Endothelial cell of umbilical vein (primary cell): Measurements from ENCODE around the gene SYCP1. TPM values are rescaled to one million over a fixed set of nuclear protein-coding genes. Genes with fewer than 3 reads are reported as not detected.

Experiments
- BruUV-seq: library from RNA; stranded (reverse); fragments of 400-500 nt; replicated peaks from 2 replicates; lab custom pipeline; 2021; lab: Mats Ljungman, UMichigan
- CTCF ChIA-PET: fragments of 300-600, 350-600 bp; sonication (Branson Sonifier 250); formaldehyde crosslinking; loops from one replicate; lab custom pipeline; 2021; ENCODE audit warnings: antibody characterized with exemption, inconsistent platforms; lab: Charles Lee
- POLR2A ChIA-PET: fragments of 300-600, 350-600 bp; sonication (Branson Sonifier 250); formaldehyde crosslinking; loops from one replicate; lab custom pipeline; 2021; ENCODE audit warnings: antibody characterized with exemption, inconsistent platforms; lab: Charles Lee
- DNase-seq: peaks from one replicate; pipeline ENCODE4 v3.0.0-alpha.2; 2011; ENCODE audit warnings: low read depth, low spot score
- FAIRE-seq: peaks from 2 replicates; lab custom pipeline; 2011; peaks lifted over from hg19 to GRCh38; lab: Jason Lieb, UNC
- H2AFZ ChIP-seq: 2 replicates; pipeline ENCODE4 v1.6.0; 2012; ENCODE audit warnings: low read depth, low read length, control low read depth, inconsistent platforms
- H3K27ac ChIP-seq: 2 replicates; pipeline ENCODE4 v1.5.1; 2011; ENCODE audit warnings: low read depth, mild to moderate bottlenecking, control low read depth, low read length, moderate library complexity; ENCODE audit not compliant: insufficient read depth
- H3K27me3 ChIP-seq, 2 experiments: 2 replicates each; pipeline versions ENCODE4 v1.6.0 to v1.6.1; 2011; ENCODE audit warnings: low read length in 2 of 2, mixed read lengths in 1 of 2; ENCODE audit not compliant: control insufficient read depth in 2 of 2, insufficient read depth in 2 of 2
- H3K36me3 ChIP-seq, 2 experiments: 2 replicates in 1 of 2; 3 replicates in 1 of 2; pipeline ENCODE4 v1.5.1; 2011; ENCODE audit warnings: low read length in 2 of 2, mild to moderate bottlenecking in 1 of 2, moderate library complexity in 1 of 2; ENCODE audit not compliant: control insufficient read depth in 2 of 2, insufficient read depth in 2 of 2; ENCODE audit errors: extremely low read depth in 1 of 2
- H3K4me1 ChIP-seq: 3 replicates; pipeline ENCODE4 v1.5.1; 2011; ENCODE audit warnings: mild to moderate bottlenecking, low read length; ENCODE audit not compliant: control insufficient read depth, insufficient read depth; ENCODE audit errors: extremely low read depth
- H3K4me2 ChIP-seq: 2 replicates; pipeline ENCODE4 v1.6.1; 2011; ENCODE audit warnings: low read length, control low read depth, mixed read lengths; ENCODE audit not compliant: insufficient read depth
- H3K4me3 ChIP-seq, 3 experiments: fragments of 200-600 bp in 1 of 3; sonication (generic), shearing (Covaris generic) in 1 of 3; replicated peaks in 1 of 3; 2 replicates each; pipeline ENCODE4 v1.5.1; 2011 to 2016; ENCODE audit warnings: control low read depth in 3 of 3, low read length in 3 of 3, mild to moderate bottlenecking in 2 of 3, inconsistent platforms in 1 of 3, low read depth in 1 of 3, moderate library complexity in 1 of 3; ENCODE audit not compliant: insufficient read depth in 1 of 3
- H3K79me2 ChIP-seq: 2 replicates; pipeline ENCODE4 v1.6.0; 2012; ENCODE audit warnings: low read length, inconsistent platforms; ENCODE audit not compliant: control insufficient read depth, insufficient read depth
- H3K9ac ChIP-seq: replicated peaks from 2 replicates; pipeline ENCODE3; 2011; ENCODE audit warnings: low read length, control low read depth; ENCODE audit not compliant: insufficient read depth; ENCODE audit errors: extremely low read depth
- H3K9me1 ChIP-seq: replicated peaks from 3 replicates; pipeline ENCODE4 v1.6.0; 2011; ENCODE audit warnings: mild to moderate bottlenecking, low read length; ENCODE audit not compliant: control insufficient read depth, insufficient read depth; ENCODE audit errors: extremely low read depth
- H3K9me3 ChIP-seq: replicated peaks from 2 replicates; pipeline ENCODE4 v1.5.1; 2012; ENCODE audit warnings: low read length, inconsistent platforms; ENCODE audit not compliant: control insufficient read depth, insufficient read depth
- H4K20me1 ChIP-seq: replicated peaks from 2 replicates; pipeline ENCODE3; 2011; ENCODE audit warnings: mild to moderate bottlenecking, low read length; ENCODE audit not compliant: control insufficient read depth, insufficient read depth; ENCODE audit errors: extremely low read depth
- FOS ChIP-seq: IDR thresholded peaks from 2 replicates; pipeline ENCODE4 v1.6.1; 2011; ENCODE audit warnings: mild to moderate bottlenecking, low read length, moderate library complexity, borderline replicate concordance; ENCODE audit not compliant: insufficient read depth
- GATA2 ChIP-seq: IDR thresholded peaks from 2 replicates; pipeline ENCODE4 v1.7.0; 2011; ENCODE audit warnings: low read depth, mild to moderate bottlenecking, moderate library complexity, mixed read lengths, low read length; ENCODE audit not compliant: insufficient read length, insufficient read depth
- JUN ChIP-seq: IDR thresholded peaks from 2 replicates; pipeline ENCODE4 v1.6.1; 2011; ENCODE audit warnings: borderline replicate concordance, low read depth; ENCODE audit not compliant: insufficient read length, insufficient read depth
- MYC ChIP-seq: IDR thresholded peaks from one replicate; pipeline ENCODE4 v1.6.1; 2011; ENCODE audit warnings: mild to moderate bottlenecking, low read depth, low read length
- POLR2AphosphoS5 ChIP-seq: IDR thresholded peaks from 2 replicates; pipeline ENCODE4 v1.6.1; 2012; ENCODE audit warnings: low read depth, mild to moderate bottlenecking, control low read depth, low read length, moderate library complexity; ENCODE audit not compliant: insufficient read depth
- dilution Hi-C: fragments of 300-500 bp; cut with MboI; formaldehyde crosslinking; loops from one replicate; pipeline ENCODE4 v1.15.0; 2019; ENCODE audit warnings: low sequenced_read_pairs; ENCODE audit not compliant: extremely low pct_ligation_motif_present
- intact Hi-C: fragments of 100-400 bp; cut with micrococcal nuclease; formaldehyde crosslinking; loops from one replicate; pipeline ENCODE4 v1.10.0; 2022
- polyA plus RNA-seq, 4 experiments: library from polyadenylated mRNA; depleted of rRNA in 3 of 4; stranded (reverse) in 3 of 4; unstranded in 1 of 4; fragments of >200 nt; gene quantifications; 2 replicates each; pipeline versions ENCODE4 v1.2.1 to v1.2.3, GENCODE V29; 2011 to 2012; ENCODE audit warnings: missing spikeins in 1 of 4
- total RNA-seq: library from RNA; stranded (reverse); gene quantifications from 2 replicates; pipeline ENCODE4 v1.2.3, GENCODE V29; 2021
- TF ChIP-seq, protein P1 (sequence below), 2 donors: IDR thresholded peaks; 1 replicate in 1 of 2; 2 replicates in 1 of 2; pipeline ENCODE4 v1.5.1; 2011; ENCODE audit warnings: low read length in 2 of 2, mild to moderate bottlenecking in 2 of 2, moderate library complexity in 2 of 2, control low read depth in 1 of 2, inconsistent platforms in 1 of 2, low read depth in 1 of 2; ENCODE audit not compliant: insufficient read depth in 1 of 2; ENCODE audit errors: extremely low read depth in 1 of 2

Gene SYCP1
- total and polyA plus RNA-seq, 2 donors (not counting 3 experiments of a cell fraction or from before 2014, with no cell fraction given): not detected

DNA sequence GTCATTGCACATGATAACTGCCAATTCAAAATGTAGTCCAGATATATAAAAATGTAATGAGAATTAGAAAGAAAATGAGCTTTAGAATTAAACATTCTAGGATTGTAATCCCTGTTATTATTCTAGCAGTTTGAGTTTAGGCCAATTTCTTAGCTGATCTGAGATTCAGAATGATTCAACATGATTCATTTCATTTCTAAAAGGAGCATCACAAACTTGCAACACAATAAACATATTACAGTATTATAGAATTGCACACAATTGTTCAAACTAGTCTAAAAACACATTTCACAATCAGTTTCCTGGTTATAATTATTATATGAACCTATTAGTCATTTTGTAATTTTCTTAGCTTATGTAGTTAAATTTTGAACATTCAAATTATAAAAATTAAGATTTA, 131.6 kb downstream of the SYCP1 start:
- Histone ChIP-seq H3K27ac (no peak overlapping the region), H3K36me3 (no peaks in the 10 kb centered on the region), H3K4me3 (no peak overlapping the region), H2AFZ (no peak overlapping the region), H3K4me2 (no peak overlapping the region), H3K27me3 (peaks cover 0 to 5% of the 10 kb centered on the region in 2 experiments), H3K9me3 (no peaks in the 10 kb centered on the region), H3K9ac (no peak overlapping the region), H4K20me1 (no peaks in the 10 kb centered on the region), H3K4me1 (no peaks in the 10 kb centered on the region), H3K79me2 (no peaks in the 10 kb centered on the region), H3K9me1 (no peaks in the 10 kb centered on the region)
- dilution Hi-C loops: no loop called here
- no peak for FAIRE-seq
- intact Hi-C loops: no loop called here
- TF ChIP-seq GATA2 (no peak), POLR2AphosphoS5 (no peak), FOS (no peak)
- TF ChIP-seq, protein P1, sequence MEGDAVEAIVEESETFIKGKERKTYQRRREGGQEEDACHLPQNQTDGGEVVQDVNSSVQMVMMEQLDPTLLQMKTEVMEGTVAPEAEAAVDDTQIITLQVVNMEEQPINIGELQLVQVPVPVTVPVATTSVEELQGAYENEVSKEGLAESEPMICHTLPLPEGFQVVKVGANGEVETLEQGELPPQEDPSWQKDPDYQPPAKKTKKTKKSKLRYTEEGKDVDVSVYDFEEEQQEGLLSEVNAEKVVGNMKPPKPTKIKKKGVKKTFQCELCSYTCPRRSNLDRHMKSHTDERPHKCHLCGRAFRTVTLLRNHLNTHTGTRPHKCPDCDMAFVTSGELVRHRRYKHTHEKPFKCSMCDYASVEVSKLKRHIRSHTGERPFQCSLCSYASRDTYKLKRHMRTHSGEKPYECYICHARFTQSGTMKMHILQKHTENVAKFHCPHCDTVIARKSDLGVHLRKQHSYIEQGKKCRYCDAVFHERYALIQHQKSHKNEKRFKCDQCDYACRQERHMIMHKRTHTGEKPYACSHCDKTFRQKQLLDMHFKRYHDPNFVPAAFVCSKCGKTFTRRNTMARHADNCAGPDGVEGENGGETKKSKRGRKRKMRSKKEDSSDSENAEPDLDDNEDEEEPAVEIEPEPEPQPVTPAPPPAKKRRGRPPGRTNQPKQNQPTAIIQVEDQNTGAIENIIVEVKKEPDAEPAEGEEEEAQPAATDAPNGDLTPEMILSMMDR (IDR thresholded peaks at IDR 0.05; ENCODE audit: extremely low read depth in 1 of 2, insufficient read depth in 1 of 2, low read depth in 1 of 2, low read length in 2 of 2): no peak
- BruUV-seq: no TSS peak
- POLR2A ChIA-PET: no interaction called here
- CTCF ChIA-PET: interaction anchor here (0.7 to 1.5 kb wide), 3 partner anchors 9 to 127 kb away, joined by 4 to 6 read pairs (median 6); no protein-coding TSS in a partner anchor
- DNase-seq: no peak

DNA sequence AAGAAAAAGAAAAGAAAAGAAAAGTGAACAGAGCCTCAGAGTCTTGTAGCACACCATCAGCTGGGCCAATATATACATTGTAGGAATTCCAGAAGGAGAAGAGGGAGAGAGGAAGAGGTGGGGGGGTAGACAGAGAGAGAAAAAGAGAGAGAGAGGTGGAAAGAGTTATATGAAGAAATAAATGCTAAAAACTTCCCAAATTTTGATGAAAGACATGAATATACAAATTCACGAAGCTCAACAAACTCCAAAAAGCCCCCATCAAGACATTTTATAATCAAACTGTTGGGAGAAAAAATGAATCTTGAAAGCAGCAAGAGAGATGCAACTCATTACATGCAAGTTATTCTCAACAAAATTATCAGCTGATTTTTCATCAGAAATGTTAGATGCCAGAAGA, 133.4 kb downstream of the SYCP1 start:
- Histone ChIP-seq H3K9ac (no peak overlapping the region), H3K36me3 (no peaks in the 10 kb centered on the region), H3K79me2 (no peaks in the 10 kb centered on the region), H3K4me1 (no peaks in the 10 kb centered on the region), H3K9me1 (no peaks in the 10 kb centered on the region), H3K27ac (no peak overlapping the region), H3K4me2 (no peak overlapping the region), H4K20me1 (no peaks in the 10 kb centered on the region), H3K9me3 (no peaks in the 10 kb centered on the region), H2AFZ (no peak overlapping the region), H3K27me3 (no peaks in the 10 kb centered on the region), H3K4me3 (no peak overlapping the region)
- BruUV-seq: no TSS peak
- TF ChIP-seq MYC (no peak), JUN (no peak), GATA2 (no peak)
- DNase-seq (no peak), FAIRE-seq (no peak)
- POLR2A ChIA-PET: no interaction called here
- dilution Hi-C loops: no loop called here
- CTCF ChIA-PET: interaction anchor here (0.7 to 1.2 kb wide), 2 partner anchors 10 to 65 kb away, joined by 5 to 6 read pairs; no protein-coding TSS in a partner anchor
- intact Hi-C loops: no loop called here
